CD4-positive, alpha-beta memory T cell (primary cell): ENCODE measurements around the gene LCP1. TPM values are rescaled to one million over a fixed set of nuclear protein-coding genes. Genes with fewer than 3 reads are reported as not detected.
A peak's percentile ranks its signal among the peaks of the same experiment; 100 is the strongest.

ENCODE experiments used
- CTCF ChIA-PET: fragments of 350-600 bp; sonication (Branson Sonifier 250); formaldehyde crosslinking; loops from one replicate; lab custom pipeline; 2021; ENCODE audit warnings: inconsistent platforms; ENCODE audit not compliant: partially characterized antibody; lab: Charles Lee
- POLR2A ChIA-PET: fragments of 350-600 bp; sonication (Branson Sonifier 250); formaldehyde crosslinking; loops from one replicate; lab custom pipeline; 2021; ENCODE audit not compliant: partially characterized antibody; lab: Charles Lee
- DNase-seq, 5 donors: peaks; one replicate each; pipeline versions ENCODE4 v3.0.0 to v3.0.0-alpha.2; 2020 to 2022; ENCODE audit warnings: mixed read lengths in 1 of 5
- H3K27ac ChIP-seq: one replicate; pipeline ENCODE4 v1.7.0; 2013; ENCODE audit warnings: low read depth, low read length
- H3K27me3 ChIP-seq: 2 replicates; pipeline ENCODE4 v1.7.0; 2013; ENCODE audit warnings: mild to moderate bottlenecking, low read length, moderate library complexity; ENCODE audit not compliant: insufficient read depth
- H3K36me3 ChIP-seq: 2 replicates; pipeline ENCODE4 v1.7.0; 2013; ENCODE audit warnings: mild to moderate bottlenecking, low read length, moderate library complexity; ENCODE audit not compliant: insufficient read depth
- H3K4me1 ChIP-seq: 2 replicates; pipeline ENCODE4 v1.7.0; 2013; ENCODE audit warnings: mild to moderate bottlenecking, low read length, moderate library complexity; ENCODE audit not compliant: insufficient read depth
- H3K4me3 ChIP-seq, 2 donors: one replicate each; pipeline ENCODE4 v1.7.0; 2013; ENCODE audit warnings: low read length in 2 of 2, mild to moderate bottlenecking in 1 of 2
- H3K9me3 ChIP-seq, 2 donors: one replicate each; pipeline ENCODE4 v1.7.0; 2013; ENCODE audit warnings: low read length in 2 of 2, control low read depth in 1 of 2; ENCODE audit not compliant: control insufficient read depth in 1 of 2
- H3K27ac Mint-ChIP-seq, 7 donors: one replicate each; pipeline ENCODE4 v1.8.0; 2020 to 2021; ENCODE audit warnings: mixed read lengths in 7 of 7, mild to moderate bottlenecking in 6 of 7, inconsistent platforms in 3 of 7, moderate library complexity in 3 of 7
- H3K27me3 Mint-ChIP-seq, 2 donors: one replicate each; pipeline ENCODE4 v1.8.0; 2020 to 2021; ENCODE audit warnings: mixed read lengths in 2 of 2
- H3K36me3 Mint-ChIP-seq, 2 donors: one replicate each; pipeline ENCODE4 v1.8.0; 2020 to 2021; ENCODE audit warnings: mixed read lengths in 2 of 2, inconsistent platforms in 1 of 2, mild to moderate bottlenecking in 1 of 2
- H3K4me1 Mint-ChIP-seq, 4 donors: one replicate each; pipeline ENCODE4 v1.8.0; 2020 to 2021; ENCODE audit warnings: mixed read lengths in 4 of 4, mild to moderate bottlenecking in 1 of 4
- H3K4me3 Mint-ChIP-seq, 8 donors: one replicate each; pipeline ENCODE4 v1.8.0; 2020 to 2021; ENCODE audit warnings: mixed read lengths in 8 of 8, mild to moderate bottlenecking in 7 of 8, moderate library complexity in 6 of 8, inconsistent platforms in 3 of 8
- H3K9me3 Mint-ChIP-seq, 8 donors: one replicate each; pipeline ENCODE4 v1.8.0; 2020 to 2021; ENCODE audit warnings: mixed read lengths in 8 of 8, mild to moderate bottlenecking in 5 of 8, inconsistent platforms in 3 of 8, moderate library complexity in 1 of 8
- intact Hi-C: fragments of 100-400 bp; cut with micrococcal nuclease; formaldehyde crosslinking; loops from one replicate; pipeline ENCODE4 v1.15.1; 2023
- polyA plus RNA-seq, 2 donors: library from polyadenylated mRNA; unstranded; fragments of 300-500 nt; fragmentation: Illumina TruSeq; gene quantifications; one replicate each; pipeline ENCODE4 v1.2.3, GENCODE V29; 2021
- total RNA-seq, 2 experiments: library from RNA; stranded (reverse); gene quantifications; one replicate each; pipeline ENCODE4 v1.2.3, GENCODE V29; 2021

LCP1 gene
- total and polyA plus RNA-seq, 4 experiments from 2014 or later: 466 to 1,658 (median 833) TPM

GRCh38 chr13:46116653-46117502 is 65.1 kb downstream of the LCP1 start:
- Histone ChIP-seq H3K4me1 (no peaks in the 10 kb centered on the region), H3K4me3 (no peak overlapping the region), H3K27me3 (no peaks in the 10 kb centered on the region), H3K36me3 (no peaks in the 10 kb centered on the region), H3K27ac (no peak overlapping the region), H3K9me3 (no peaks in the 10 kb centered on the region)
- Mint-ChIP-seq H3K27ac (no peak overlapping the region), H3K4me1 (peaks cover 5 to 10% (median 5%) of the 10 kb centered on the region in 4 donors), H3K27me3 (peaks cover 6 to 7% of the 10 kb centered on the region in 2 donors), H3K4me3 (no peak overlapping the region), H3K9me3 (peaks cover 0 to 1% (median 0%) of the 10 kb centered on the region in 8 donors), H3K36me3 (no peaks in the 10 kb centered on the region)
- no peak for DNase-seq
- intact Hi-C loops: no loop called here
- ChIA-PET CTCF (interaction anchor here (2.0 kb wide), 1 partner anchor 9 kb away, joined by 12 read pairs; no protein-coding TSS in a partner anchor), POLR2A (interaction anchor here (1.5 kb wide), 1 partner anchor 9 kb away, joined by 5 read pairs; no protein-coding TSS in a partner anchor)

GRCh38 chr13:46114613-46115012 is 67.4 kb downstream of the LCP1 start:
- no peaks in the 10 kb centered on the region for H3K4me1 ChIP-seq
- no peaks in the 10 kb centered on the region for H3K27me3 ChIP-seq
- Mint-ChIP-seq H3K36me3 (peaks cover 0 to 3% of the 10 kb centered on the region in 2 donors), H3K9me3 (peaks cover 0 to 1% (median 0%) of the 10 kb centered on the region in 8 donors), H3K4me1 (peaks cover 0 to 2% (median under 1%) of the 10 kb centered on the region in 4 donors), H3K4me3 (no peak overlapping the region), H3K27ac (no peak overlapping the region), H3K27me3 (peaks cover 12 to 13% of the 10 kb centered on the region in 2 donors)
- H3K4me3 ChIP-seq: no peak overlapping the region
- POLR2A ChIA-PET: no interaction called here
- H3K36me3 ChIP-seq: no peaks in the 10 kb centered on the region
- CTCF ChIA-PET: no interaction called here
- H3K27ac ChIP-seq: no peak overlapping the region
- H3K9me3 ChIP-seq: no peaks in the 10 kb centered on the region
- DNase-seq: no peak
- intact Hi-C loops: no loop called here

GRCh38 chr13:46113596-46113995 is 68.4 kb downstream of the LCP1 start:
- CTCF ChIA-PET: no interaction called here
- no peaks in the 10 kb centered on the region for H3K27me3 ChIP-seq

GRCh38 chr13:46111151-46111550 is 70.8 kb downstream of the LCP1 start:
- intact Hi-C loops: no loop called here
- Histone ChIP-seq H3K36me3 (no peaks in the 10 kb centered on the region), H3K27me3 (no peaks in the 10 kb centered on the region), H3K27ac (no peak overlapping the region), H3K4me3 (no peak overlapping the region), H3K4me1 (peaks cover 3% of the 10 kb centered on the region), H3K9me3 (no peaks in the 10 kb centered on the region)
- no peak for DNase-seq
- Mint-ChIP-seq H3K27me3 (peaks cover 16 to 17% of the 10 kb centered on the region in 2 donors), H3K36me3 (peaks cover 0 to 3% of the 10 kb centered on the region in 2 donors), H3K27ac (no peak overlapping the region), H3K9me3 (no peaks in the 10 kb centered on the region), H3K4me3 (no peak overlapping the region), H3K4me1 (peaks cover 0 to 5% (median 4%) of the 10 kb centered on the region in 4 donors)
- ChIA-PET CTCF (interaction anchor here (1.8 kb wide), 1 partner anchor 15 kb away, joined by 4 read pairs; no protein-coding TSS in a partner anchor), POLR2A (no interaction called here)

More at GRCh38 chr13:46113596-46113995, 68.4 kb downstream of the LCP1 start:
- Histone ChIP-seq H3K4me3 (no peak overlapping the region), H3K4me1 (no peaks in the 10 kb centered on the region), H3K36me3 (no peaks in the 10 kb centered on the region), H3K27ac (no peak overlapping the region), H3K9me3 (no peaks in the 10 kb centered on the region)
- Mint-ChIP-seq H3K36me3 (peaks cover 0 to 3% of the 10 kb centered on the region in 2 donors), H3K9me3 (peaks cover 0 to 1% (median 0%) of the 10 kb centered on the region in 8 donors), H3K27me3 (peaks cover 15% of the 10 kb centered on the region in 2 donors), H3K27ac (no peak overlapping the region), H3K4me3 (no peak overlapping the region), H3K4me1 (no peaks in the 10 kb centered on the region)
- POLR2A ChIA-PET: no interaction called here
- DNase-seq: no peak
- intact Hi-C loops: no loop called here

- Mint-ChIP-seq H3K27me3 (peaks cover 17 to 18% of the 10 kb centered on the region in 2 donors), H3K9me3 (no peaks in the 10 kb centered on the region), H3K4me1 (peaks cover 0 to 5% (median 4%) of the 10 kb centered on the region in 4 donors), H3K36me3 (peaks cover 0 to 3% of the 10 kb centered on the region in 2 donors), H3K4me3 (no peak overlapping the region), H3K27ac (no peak overlapping the region)
- Histone ChIP-seq H3K27me3 (no peaks in the 10 kb centered on the region), H3K27ac (no peak overlapping the region), H3K4me1 (peaks cover 3% of the 10 kb centered on the region), H3K9me3 (no peaks in the 10 kb centered on the region), H3K4me3 (no peak overlapping the region), H3K36me3 (no peaks in the 10 kb centered on the region)
- intact Hi-C loops: no loop called here
- CTCF ChIA-PET: interaction anchor here (0.7 to 1.8 kb wide), 2 partner anchors 17 to 44 kb away, joined by 3 to 4 read pairs; no protein-coding TSS in a partner anchor
- POLR2A ChIA-PET: no interaction called here
- DNase-seq: no peak
Observed at GRCh38 chr13:46109451-46109850, 72.5 kb downstream of the LCP1 start.

- Histone ChIP-seq H3K27me3 (no peaks in the 10 kb centered on the region), H3K4me3 (no peak overlapping the region), H3K9me3 (no peaks in the 10 kb centered on the region), H3K36me3 (no peaks in the 10 kb centered on the region), H3K4me1 (peaks cover 3% of the 10 kb centered on the region), H3K27ac (no peak overlapping the region)
- Mint-ChIP-seq H3K27me3 (peaks cover 10 to 17% of the 10 kb centered on the region in 2 donors), H3K36me3 (peaks cover 0 to 3% of the 10 kb centered on the region in 2 donors), H3K27ac (peak overlapping the region in 1 of 7 donors; percentile 11), H3K4me1 (peaks cover 0 to 5% (median 4%) of the 10 kb centered on the region in 4 donors), H3K4me3 (peak overlapping the region in 3 of 8 donors; percentile 6 to 49 (median 28)), H3K9me3 (peaks cover 0 to 2% (median 0%) of the 10 kb centered on the region in 8 donors)
- intact Hi-C loops: no loop called here
- DNase-seq: no peak
- ChIA-PET POLR2A (interaction anchor here (0.7 to 0.8 kb wide), 2 partner anchors 18 to 19 kb away, joined by 3 read pairs; no protein-coding TSS in a partner anchor), CTCF (no interaction called here)
Observed at GRCh38 chr13:46106839-46107371, 75.1 kb downstream of the LCP1 start.

- Histone ChIP-seq H3K9me3 (no peaks in the 10 kb centered on the region), H3K4me1 (peaks cover 3% of the 10 kb centered on the region), H3K4me3 (no peak within 1 kb of the TSS), H3K27ac (no peak within 1 kb of the TSS), H3K27me3 (no peaks in the 10 kb centered on the region), H3K36me3 (no peaks in the 10 kb centered on the region)
- H3K27me3 Mint-ChIP-seq: peaks cover 6 to 10% of the 10 kb centered on the region in 2 donors
- POLR2A ChIA-PET: no interaction called here
- no peak within 1 kb of the TSS for H3K27ac Mint-ChIP-seq
- H3K4me3 Mint-ChIP-seq: no peak within 1 kb of the TSS
- H3K4me1 Mint-ChIP-seq: peaks cover 0 to 5% (median 4%) of the 10 kb centered on the region in 4 donors
- no peaks in the 10 kb centered on the region for H3K36me3 Mint-ChIP-seq
- CTCF ChIA-PET: no interaction called here
- no peak for DNase-seq
- intact Hi-C loops: no loop called here
- H3K9me3 Mint-ChIP-seq: peaks cover 0 to 2% (median 0%) of the 10 kb centered on the region in 8 donors
Observed at GRCh38 chr13:46104868-46105267, 77.1 kb downstream of the LCP1 start, which contains the start of gene CPB2. Gene CPB2, minus strand, starts transcription at chr13:46105033. Its CDS starts 24 bp downstream, at chr13:46105009.
